ENCODE measurements around the gene ADAP1.

GRCh38 chr7:918441-919113, 35.9 kb downstream of the ADAP1 start:
- TF ChIP-seq EZH2 (IDR thresholded peaks at IDR 0.05; ENCODE audit: low read length) (no peak), CTCF (optimal IDR thresholded peaks at IDR 0.05 in 1 of 3, IDR thresholded peaks at IDR 0.05 in 1 of 3, conservative IDR thresholded peaks at IDR 0.05 in 1 of 3; ENCODE audit: extremely low read depth in 1 of 3, insufficient read depth in 2 of 3, low read length in 3 of 3) (no peak)

Measured in keratinocyte (primary cell).